ENCODE data around the gene RNPEPL1.
A peak's percentile ranks its signal among the peaks of the same experiment; 100 is the strongest.

RNPEPL1 gene

GRCh38 chr2:240593026-240593702 is 24.9 kb downstream of the RNPEPL1 start:
- DNase-seq, result no peak

GRCh38 chr2:240593703-240594451 is 25.6 kb downstream of the RNPEPL1 start:
- DNase-seq, result no peak

- DNase-seq, result no peak
Observed at GRCh38 chr2:240594511-240595380, 26.5 kb downstream of the RNPEPL1 start.

- DNase-seq, result no peak
Observed at GRCh38 chr2:240595381-240596079, 27.2 kb downstream of the RNPEPL1 start.

- no peak for DNase-seq
Observed at GRCh38 chr2:240596080-240596460, 27.8 kb downstream of the RNPEPL1 start.

GRCh38 chr2:240596491-240596931 is 28.2 kb downstream of the RNPEPL1 start:
- DNase-seq, result no peak

GRCh38 chr2:240597054-240597418 is 28.8 kb downstream of the RNPEPL1 start:
- DNase-seq, result no peak

- DNase-seq, result no peak
Observed at GRCh38 chr2:240597419-240598181, 29.3 kb downstream of the RNPEPL1 start.

GRCh38 chr2:240598311-240598911 is 30.1 kb downstream of the RNPEPL1 start:
- DNase-seq, result no peak

- DNase-seq, result no peak
Observed at GRCh38 chr2:240599141-240599583, 30.9 kb downstream of the RNPEPL1 start.

- no peak for DNase-seq
Observed at GRCh38 chr2:240600451-240600961, 32.2 kb downstream of the RNPEPL1 start.

GRCh38 chr2:240601061-240601830 is 33.0 kb downstream of the RNPEPL1 start:
- no peak for DNase-seq

GRCh38 chr2:240601831-240602160 is 33.5 kb downstream of the RNPEPL1 start:
- no peak for DNase-seq

GRCh38 chr2:240602266-240603050 is 34.2 kb downstream of the RNPEPL1 start:
- no peak for DNase-seq

- no peak for DNase-seq
Observed at GRCh38 chr2:240603081-240603835, 35.0 kb downstream of the RNPEPL1 start.

GRCh38 chr2:240603846-240604245 is 35.6 kb downstream of the RNPEPL1 start:
- no peak for DNase-seq

- peak; percentile 63 for DNase-seq
Observed at GRCh38 chr2:240604291-240604938, 36.1 kb downstream of the RNPEPL1 start.

- no peak for DNase-seq
Observed at GRCh38 chr2:240604939-240605716, 36.8 kb downstream of the RNPEPL1 start.

Data from EL (cell line).